Stimulated activated CD8-positive, alpha-beta memory T cell treated with anti-CD3 and anti-CD28 coated beads, Interleukin-15, amount 100 ng/mL, for 24 hours (primary cell): Measurements from ENCODE around the gene ZFPL1.

Experiments
- DNase-seq: peaks from one replicate; pipeline ENCODE4 v3.0.0-alpha.2; 2020; ENCODE audit warnings: low read depth

The ZFPL1 gene

GRCh38 chr11:65095974-65096806, 12.2 kb downstream of the ZFPL1 start, which contains the start of gene VPS51:
VPS51 (plus strand) TSS chr11:65096214; CDS start chr11:65096251, 37 bp downstream.
- peak; percentile 56 for DNase-seq

- no peak for DNase-seq
These were observed 12.9 kb downstream of the ZFPL1 start for GRCh38 chr11:65096926-65097325.

GRCh38 chr11:65100674-65101350, 16.8 kb downstream of the ZFPL1 start:
- no peak for DNase-seq

- DNase-seq: no peak
These were observed 18.4 kb downstream of the ZFPL1 start for GRCh38 chr11:65102142-65103095.

DNA sequence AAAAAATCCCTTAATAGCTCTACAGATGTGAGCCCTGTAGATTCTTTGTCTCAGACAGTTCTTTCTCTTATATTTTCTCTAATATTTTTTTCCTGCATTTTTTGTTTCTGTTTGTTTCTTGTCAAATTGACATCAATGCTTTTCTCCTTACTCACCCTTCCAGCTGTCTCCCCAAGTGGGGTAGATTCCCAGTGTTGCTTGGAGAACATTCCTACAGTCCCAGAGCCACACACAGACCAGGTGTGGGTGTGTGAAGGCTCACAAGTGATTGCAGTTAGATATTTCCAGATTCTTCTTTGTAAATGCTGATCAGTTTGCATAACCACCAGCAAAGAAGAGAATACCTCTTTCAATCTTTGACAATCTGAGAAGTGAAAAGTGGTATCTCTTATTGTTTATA, 19.5 kb downstream of the ZFPL1 start:
- no peak for DNase-seq

GRCh38 chr11:65104628-65105027, 20.6 kb downstream of the ZFPL1 start:
- DNase-seq: no peak

- no peak for DNase-seq
These were observed 23.1 kb downstream of the ZFPL1 start for GRCh38 chr11:65107078-65107477.

DNA sequence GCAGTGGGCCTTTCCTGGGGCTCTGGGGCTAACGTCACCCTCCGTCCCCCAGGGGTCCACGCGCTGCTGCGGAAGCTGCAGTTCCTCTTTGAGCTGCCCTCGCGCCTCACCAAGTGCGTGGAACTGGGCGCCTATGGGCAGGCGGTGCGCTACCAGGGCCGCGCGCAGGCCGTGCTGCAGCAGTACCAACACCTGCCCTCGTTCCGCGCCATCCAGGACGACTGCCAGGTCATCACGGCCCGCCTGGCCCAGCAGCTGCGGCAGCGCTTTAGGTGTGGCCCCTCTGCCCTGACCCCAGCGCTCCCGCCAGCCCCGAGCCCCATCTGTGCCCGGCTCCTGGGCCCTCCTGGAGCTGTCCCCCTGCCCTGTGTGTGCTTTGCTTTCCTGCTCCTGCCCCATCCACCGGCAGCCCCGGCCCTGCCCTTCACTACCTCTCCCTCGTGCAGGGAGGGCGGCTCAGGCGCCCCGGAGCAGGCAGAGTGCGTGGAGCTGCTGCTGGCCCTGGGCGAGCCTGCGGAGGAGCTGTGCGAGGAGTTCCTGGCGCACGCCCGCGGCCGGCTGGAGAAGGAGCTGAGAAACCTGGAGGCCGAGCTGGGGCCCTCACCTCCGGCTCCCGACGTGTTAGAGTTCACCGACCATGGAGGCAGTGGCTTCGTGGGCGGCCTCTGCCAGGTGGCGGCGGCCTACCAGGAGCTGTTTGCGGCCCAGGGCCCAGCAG, 23.9 kb downstream of the ZFPL1 start:
- no peak for DNase-seq

DNA sequence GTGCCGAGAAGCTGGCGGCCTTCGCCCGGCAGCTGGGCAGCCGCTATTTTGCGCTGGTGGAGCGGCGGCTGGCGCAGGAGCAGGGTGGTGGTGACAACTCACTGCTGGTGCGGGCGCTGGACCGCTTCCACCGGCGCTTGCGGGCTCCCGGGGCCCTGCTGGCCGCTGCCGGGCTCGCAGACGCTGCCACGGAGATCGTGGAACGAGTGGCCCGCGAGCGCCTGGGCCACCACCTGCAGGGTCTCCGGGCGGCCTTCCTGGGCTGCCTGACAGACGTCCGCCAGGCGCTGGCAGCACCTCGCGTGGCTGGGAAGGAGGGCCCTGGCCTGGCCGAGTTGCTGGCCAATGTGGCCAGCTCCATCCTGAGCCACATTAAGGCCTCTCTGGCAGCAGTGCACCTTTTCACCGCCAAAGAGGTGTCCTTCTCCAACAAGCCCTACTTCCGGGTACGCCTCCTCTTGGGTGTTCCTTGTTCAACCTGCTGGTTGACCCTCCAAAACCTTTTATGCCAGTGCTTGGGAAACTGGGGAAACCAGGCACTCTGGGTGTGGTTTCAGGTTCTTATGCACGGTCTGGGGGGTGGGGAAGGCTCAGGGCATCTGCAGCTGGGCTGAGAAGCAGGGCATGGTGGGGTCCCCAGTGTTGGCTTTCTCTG, 24.6 kb downstream of the ZFPL1 start:
- no peak for DNase-seq

- DNase-seq: no peak
These were observed 25.5 kb downstream of the ZFPL1 start for GRCh38 chr11:65109231-65110198.

- DNase-seq: peak; percentile 98
These were observed 26.4 kb downstream of the ZFPL1 start for GRCh38 chr11:65110354-65110861.

DNA sequence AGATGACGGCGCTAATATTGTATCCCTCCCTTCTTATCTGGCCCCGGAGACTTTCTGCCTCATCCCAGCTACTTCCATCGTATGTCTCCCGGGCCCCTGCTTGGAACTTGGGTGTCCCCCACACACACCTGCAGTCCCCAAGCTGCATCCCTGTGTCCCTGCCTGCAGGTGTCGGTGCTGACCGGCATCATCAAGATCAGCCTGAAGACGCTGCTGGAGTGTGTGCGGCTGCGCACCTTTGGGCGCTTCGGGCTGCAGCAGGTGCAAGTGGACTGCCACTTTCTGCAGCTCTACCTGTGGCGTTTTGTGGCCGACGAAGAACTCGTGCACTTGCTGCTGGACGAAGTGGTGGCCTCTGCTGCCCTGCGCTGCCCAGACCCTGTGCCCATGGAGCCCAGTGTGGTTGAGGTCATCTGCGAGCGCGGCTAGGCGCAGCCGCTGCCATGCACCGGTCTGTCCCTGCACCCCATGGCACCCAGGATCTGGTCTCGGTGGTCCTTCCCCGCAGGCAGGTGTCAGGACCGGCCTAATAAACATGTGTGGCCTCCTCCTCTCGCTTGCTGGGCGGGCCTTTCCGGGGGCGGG, 27.2 kb downstream of the ZFPL1 start:
- no peak for DNase-seq

GRCh38 chr11:65111744-65112545, 27.9 kb downstream of the ZFPL1 start, which contains the start of gene TM7SF2:
TM7SF2 (plus strand) TSS chr11:65111872; CDS start chr11:65112016, 144 bp downstream.
- DNase-seq: peak; percentile 75

DNA sequence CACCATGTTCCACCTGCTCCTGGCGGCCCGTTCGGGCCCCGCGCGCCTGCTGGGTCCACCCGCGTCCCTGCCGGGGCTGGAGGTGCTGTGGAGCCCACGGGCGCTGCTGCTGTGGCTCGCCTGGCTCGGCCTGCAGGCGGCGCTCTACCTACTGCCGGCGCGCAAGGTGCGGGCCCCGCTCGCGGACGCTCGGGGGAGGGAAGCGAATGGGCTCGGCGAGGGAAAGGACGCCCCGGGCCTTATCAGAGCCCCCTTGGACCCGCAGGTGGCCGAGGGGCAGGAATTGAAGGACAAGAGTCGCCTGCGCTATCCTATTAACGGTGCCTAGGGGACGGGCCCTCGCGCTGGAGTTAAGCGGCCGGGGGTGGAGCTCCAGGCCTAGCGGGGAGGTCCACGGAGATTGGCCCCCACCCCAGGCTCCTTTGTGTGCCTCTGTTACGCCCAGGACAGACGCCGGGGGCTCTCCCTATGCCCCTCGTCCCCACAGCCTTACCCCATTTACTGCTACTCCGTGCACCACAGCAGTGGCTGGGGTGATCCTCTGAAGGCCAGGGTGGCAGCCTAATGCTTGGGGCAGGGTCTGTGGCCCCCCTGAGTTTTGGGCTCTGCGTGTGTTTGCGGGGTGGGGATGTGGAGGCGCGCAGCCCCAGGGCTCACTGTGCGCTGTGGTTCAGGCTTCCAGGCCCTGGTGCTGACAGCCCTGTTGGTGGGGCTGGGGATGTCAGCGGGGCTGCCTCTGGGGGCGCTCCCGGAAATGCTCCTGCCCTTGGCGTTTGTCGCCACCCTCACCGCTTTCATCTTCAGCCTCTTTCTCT, 28.7 kb downstream of the ZFPL1 start:
- DNase-seq: peak; percentile 63

GRCh38 chr11:65113361-65113756, 29.3 kb downstream of the ZFPL1 start:
- no peak for DNase-seq

- DNase-seq: no peak
These were observed 29.8 kb downstream of the ZFPL1 start for GRCh38 chr11:65113839-65114238.

DNA sequence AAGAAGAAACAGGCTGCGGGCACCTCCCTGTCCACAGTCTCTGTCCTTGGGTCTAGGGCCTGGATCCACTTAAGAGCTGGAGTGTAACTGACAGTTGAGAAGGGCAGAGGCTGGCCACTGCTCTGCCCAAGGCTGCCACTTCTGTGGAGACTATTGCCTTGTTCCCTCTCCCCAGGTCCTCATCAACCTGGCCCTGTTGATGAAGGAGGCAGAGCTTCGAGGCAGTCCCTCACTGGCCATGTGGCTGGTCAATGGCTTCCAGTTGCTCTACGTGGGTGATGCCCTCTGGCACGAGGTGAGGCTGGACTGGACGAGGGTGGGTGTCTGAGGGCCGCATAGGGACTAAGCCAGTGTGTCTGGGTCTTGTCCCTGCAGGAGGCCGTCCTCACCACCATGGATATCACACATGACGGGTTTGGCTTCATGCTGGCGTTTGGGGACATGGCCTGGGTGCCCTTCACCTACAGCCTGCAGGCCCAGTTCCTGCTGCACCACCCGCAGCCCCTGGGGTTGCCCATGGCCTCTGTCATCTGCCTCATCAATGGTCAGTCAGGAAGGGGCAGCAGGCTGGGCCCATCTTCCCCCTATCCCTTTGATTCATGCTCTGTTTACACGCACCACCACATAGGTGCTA, 30.6 kb downstream of the ZFPL1 start:
- DNase-seq: no peak
